Pulmonary artery endothelial cell (primary cell): ENCODE measurements around the gene RABEP1. TPM values are rescaled to one million over a fixed set of nuclear protein-coding genes. Genes with fewer than 3 reads are reported as not detected.

Source experiments
- DNase-seq: peaks from one replicate; pipeline ENCODE4 v3.0.0-alpha.2; 2011; ENCODE audit warnings: low read depth, low spot score
- total RNA-seq: library from RNA; depleted of rRNA; stranded (reverse); fragments of >200 nt; gene quantifications from 2 replicates; pipeline ENCODE4 v1.2.3, GENCODE V29; 2014

RABEP1 gene
- total RNA-seq, 1 donor from 2014 or later, result 48.4 TPM

- no peak for DNase-seq
Observed at GRCh38 chr17:5362162-5362811, 80.2 kb downstream of the RABEP1 start.

- no peak for DNase-seq
Observed at GRCh38 chr17:5364156-5364555, 82.1 kb downstream of the RABEP1 start.

DNA sequence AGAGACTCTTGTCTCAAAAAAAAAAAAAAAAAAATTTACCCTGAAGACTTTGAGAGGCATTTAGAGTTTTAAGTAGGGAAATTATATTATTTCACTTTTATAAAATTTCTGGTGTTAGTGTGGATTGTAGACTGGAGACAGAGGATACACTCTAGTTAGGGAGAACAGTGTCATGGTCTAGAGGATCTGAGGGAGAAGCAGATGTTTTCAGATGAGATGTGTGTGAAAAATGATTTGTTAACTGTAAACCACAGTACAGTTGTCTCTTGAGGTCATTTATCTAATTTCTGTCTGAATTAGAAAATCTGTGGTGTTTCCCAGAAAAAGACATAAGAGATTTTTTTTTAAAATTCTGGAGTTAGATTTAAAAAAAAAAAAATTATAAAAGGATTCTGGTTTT is 82.6 kb downstream of the RABEP1 start:
- DNase-seq, result no peak

DNA sequence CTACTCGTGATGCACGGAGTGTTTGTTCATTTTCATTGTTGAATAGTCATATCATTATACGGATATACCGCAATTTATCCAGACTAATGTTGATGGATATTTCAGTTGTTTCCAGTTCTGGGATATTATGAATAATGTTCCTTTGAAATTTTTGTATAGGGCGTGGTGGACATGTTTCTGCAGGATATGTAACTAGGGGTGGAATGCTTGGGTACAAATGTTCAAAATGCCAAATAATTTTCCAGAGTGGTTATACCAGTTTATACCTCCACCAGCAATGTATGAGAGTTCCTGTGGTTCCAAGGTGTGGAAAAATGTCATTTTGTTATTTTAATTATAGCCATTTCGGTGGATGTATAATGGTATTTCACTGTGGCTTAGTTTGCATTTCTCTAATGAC is 83.7 kb downstream of the RABEP1 start:
- no peak for DNase-seq

GRCh38 chr17:5370411-5370810 is 88.3 kb downstream of the RABEP1 start:
- no peak for DNase-seq

GRCh38 chr17:5373112-5373511 is 91.0 kb downstream of the RABEP1 start:
- no peak for DNase-seq

DNA sequence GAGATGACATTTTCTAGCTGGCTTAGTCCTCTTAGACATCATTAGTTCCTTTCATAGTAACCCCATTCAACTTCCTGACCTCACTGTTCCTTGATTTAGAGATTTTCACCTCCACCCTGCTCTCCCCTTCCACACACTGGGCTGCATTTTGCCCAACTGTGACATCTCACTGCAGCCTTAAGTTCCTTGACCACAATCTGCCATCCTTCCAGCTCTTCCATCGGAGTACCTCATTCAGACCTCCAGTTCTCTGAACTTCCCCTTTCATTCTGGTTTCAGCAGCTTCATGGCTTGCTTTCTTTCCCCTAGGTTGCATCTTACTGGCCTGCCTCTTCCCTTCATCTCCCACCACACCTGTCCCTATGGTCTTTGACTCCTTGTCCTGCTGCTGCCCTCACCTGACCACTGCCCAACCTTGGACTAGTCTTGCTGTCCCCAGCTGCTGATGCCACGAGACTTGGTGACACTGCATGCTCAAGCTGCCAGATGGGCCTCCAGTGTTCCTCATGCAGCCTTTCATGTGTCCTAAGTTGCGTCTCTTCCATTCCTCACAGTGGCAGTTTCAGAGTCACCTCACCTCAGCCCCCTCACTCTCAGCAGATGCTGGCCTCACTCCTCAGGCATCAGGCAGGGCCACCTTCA is 96.6 kb downstream of the RABEP1 start:
- DNase-seq, result no peak

- no peak for DNase-seq
Observed at GRCh38 chr17:5379351-5380107, 97.4 kb downstream of the RABEP1 start.

GRCh38 chr17:5380491-5381135 is 98.5 kb downstream of the RABEP1 start:
- no peak for DNase-seq

DNA sequence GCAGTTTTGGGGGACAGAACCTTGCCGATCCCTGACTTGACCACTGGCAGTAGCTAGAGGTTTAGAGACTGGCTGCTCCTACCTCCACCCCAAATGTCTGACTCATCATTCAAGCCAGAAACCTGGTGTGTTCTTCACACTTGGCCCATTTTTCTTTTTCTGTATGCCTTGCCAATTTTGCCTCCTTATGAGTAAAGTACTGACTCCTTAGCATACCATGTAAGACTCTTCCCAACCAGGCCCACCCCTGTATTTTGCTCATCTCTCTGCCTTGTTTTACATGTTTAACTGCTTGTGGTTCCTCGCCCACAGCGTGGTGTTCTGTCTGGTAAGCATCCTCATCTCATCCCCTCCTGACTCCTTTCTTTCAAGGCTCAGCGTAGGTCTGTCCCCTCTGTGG is 99.5 kb downstream of the RABEP1 start:
- DNase-seq, result no peak

DNA sequence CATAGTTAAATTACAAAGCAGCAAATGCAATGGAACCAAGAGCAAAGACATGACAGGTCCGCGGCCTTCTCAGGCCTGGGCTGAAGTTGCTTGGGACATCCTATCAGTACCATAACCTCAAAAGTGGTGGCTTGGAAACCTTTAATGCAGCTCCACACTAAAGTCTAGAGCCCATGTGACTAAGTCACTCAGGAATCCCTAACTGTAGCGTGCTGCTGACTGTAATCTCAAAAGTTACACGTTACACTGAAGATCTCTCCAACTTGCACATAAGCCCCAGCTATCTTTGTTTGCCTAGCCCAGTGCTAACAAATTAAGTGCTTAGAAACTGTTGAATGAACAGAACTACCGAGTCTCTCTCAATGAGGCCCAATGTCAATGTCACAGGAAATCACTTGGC is 109.6 kb downstream of the RABEP1 start:
- no peak for DNase-seq

DNA sequence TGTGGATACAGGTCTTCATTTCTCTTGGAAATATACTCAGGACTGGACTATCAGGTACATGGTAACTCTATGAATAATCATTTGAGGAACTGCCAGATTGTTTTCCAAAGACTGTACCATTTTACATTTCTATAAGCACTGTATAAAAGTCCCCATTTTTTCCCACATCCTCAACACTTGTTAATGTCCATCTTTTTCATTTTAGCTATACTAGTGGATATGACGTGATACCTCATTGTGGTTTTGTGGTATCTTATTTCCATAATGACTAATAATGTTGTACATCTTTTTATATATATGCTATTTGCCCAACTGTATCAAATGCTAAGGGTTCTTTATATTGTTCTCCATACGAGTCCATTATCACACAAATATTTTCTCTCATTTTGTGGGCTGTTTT is 114.5 kb downstream of the RABEP1 start:
- DNase-seq, result no peak

DNA sequence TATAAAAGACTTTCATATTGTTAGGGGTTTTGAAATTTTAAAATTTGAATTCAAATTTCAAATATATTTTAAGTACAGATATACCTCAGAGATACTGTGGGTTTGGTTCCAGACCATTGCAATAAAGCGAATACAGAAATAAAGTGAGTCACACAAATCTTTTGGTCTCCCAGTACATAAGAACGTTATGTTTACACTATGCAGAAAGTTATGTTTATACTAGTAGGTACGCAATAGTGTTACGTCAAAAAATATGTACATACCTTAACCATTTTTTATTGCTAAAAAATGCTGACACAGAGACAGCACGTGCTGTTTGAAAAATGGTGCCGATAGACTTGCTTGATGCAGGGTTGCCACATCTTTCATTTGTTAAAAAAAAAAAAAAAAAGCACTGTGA is 117.7 kb downstream of the RABEP1 start:
- DNase-seq, result no peak

- no peak for DNase-seq
Observed at GRCh38 chr17:5405400-5405799, 123.3 kb downstream of the RABEP1 start.

- DNase-seq, result no peak
Observed at GRCh38 chr17:5408186-5408585, 126.1 kb downstream of the RABEP1 start.

DNA sequence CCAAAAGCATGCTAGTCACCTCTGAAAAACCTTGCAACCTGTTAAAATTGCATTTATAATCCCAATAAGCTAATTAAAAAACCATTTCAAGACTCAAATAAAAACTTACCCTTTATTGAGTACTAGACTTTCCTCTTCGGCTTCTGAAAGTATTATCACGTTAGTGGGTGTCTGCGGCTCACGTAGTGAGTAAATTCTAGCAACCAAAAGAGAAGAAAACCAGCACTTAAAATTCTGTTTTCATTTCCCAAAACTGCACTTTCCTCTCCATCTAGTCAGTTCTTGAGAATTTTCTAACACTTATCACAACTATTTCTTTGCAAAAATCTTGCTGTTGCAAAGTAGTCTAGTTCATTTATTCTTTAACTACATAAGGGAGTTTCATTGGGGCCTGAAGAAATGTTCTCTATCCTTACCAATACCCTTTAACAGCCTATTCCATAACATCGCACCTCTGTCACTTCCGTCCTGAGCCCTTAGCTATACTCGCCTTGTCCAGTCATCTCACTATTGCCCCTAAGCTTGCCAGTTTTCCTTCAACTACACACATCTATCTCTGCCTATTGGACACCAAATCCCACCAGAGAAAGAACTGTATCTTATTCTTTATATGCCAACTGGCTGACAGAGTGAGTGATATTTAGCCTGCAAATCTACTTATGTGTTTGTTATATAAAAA is 128.6 kb downstream of the RABEP1 start:
- DNase-seq, result no peak

DNA sequence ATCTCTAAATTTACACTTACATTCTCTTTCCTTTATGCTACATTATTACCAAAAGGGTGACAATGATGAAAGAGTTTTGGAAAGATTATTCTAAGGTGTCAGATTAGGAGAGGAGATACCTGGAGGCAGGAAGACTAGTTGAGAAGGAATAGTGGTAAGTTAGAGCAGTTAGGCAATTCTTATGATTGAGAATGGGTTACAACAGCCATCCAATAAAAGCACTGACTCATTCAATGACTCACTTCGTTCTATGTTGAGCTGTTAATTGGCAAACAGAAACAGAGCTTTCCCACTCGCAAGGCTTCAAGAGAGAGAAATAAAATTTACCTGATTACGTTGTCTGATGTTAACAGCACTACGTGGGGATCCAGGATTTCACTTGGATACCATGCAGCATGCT is 131.6 kb downstream of the RABEP1 start:
- no peak for DNase-seq

GRCh38 chr17:5416901-5417300 is 134.8 kb downstream of the RABEP1 start:
- DNase-seq, result no peak

GRCh38 chr17:5418858-5419355 is 136.8 kb downstream of the RABEP1 start:
- DNase-seq, result no peak

GRCh38 chr17:5419356-5419958 is 137.4 kb downstream of the RABEP1 start, which contains the start of gene NUP88:
Gene NUP88 (minus strand): TSS chr17:5419662. CDS start chr17:5419650, 12 bp downstream.
- DNase-seq, result peak; percentile 94
